HG03045 (cell line): Measurements from ENCODE around the gene PPP3R1.

Source experiments
- ATAC-seq: cut with Tn5 transposase; IDR thresholded peaks from one replicate; pipeline ENCODE4 v1.9.1; 2021; ENCODE audit warnings: mild to moderate bottlenecking, moderate library complexity; ENCODE audit not compliant: unreplicated experiment

PPP3R1 gene

GRCh38 chr2:68263632-68264031, 11.3 kb upstream of the PPP3R1 start:
- ATAC-seq: no peak

DNA sequence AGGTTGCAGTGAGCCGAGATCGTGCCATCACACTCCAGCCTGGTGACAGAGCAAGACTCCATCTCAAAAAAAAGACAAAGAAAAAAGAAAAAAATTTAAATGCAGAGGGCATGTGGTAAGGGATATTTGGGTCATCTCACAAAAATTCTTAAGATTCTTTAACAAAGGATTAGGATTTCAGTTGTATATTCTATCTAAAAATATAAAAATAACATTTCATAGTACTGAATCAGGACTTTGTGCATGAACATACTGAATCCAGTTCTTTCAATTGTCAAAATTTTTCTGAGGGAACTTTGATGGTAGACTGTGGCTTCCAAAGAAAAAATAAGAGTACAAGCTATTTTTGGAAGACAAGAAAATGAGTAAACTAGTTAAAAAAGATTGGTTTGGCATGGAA, 6.5 kb upstream of the PPP3R1 start:
- no peak for ATAC-seq

DNA sequence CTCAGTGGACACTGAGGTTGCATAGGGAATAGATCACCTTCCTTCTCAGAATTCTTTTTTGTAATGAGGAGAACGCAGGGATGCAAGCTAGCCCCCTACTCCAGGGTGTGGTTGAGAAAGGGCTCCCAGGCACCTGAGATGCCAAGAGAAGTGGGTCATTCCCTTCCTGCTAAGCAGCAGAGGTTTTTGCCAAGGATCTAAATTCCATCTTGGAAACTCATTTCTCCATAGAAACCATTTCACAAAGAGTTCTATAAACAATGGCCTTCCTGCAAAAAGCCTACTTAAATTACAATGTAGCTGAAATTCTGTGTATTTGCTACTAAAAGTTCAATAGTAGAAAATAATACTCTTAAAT, 3.7 kb upstream of the PPP3R1 start:
- no peak for ATAC-seq

- no peak for ATAC-seq
Observed at GRCh38 chr2:68253219-68254068, 1.1 kb upstream of the PPP3R1 start.

GRCh38 chr2:68251855-68252399, 405 bp downstream of the PPP3R1 start:
- ATAC-seq: peak; percentile 13

GRCh38 chr2:68251187-68251854, 1.0 kb downstream of the PPP3R1 start:
- ATAC-seq: peak; percentile 50

DNA sequence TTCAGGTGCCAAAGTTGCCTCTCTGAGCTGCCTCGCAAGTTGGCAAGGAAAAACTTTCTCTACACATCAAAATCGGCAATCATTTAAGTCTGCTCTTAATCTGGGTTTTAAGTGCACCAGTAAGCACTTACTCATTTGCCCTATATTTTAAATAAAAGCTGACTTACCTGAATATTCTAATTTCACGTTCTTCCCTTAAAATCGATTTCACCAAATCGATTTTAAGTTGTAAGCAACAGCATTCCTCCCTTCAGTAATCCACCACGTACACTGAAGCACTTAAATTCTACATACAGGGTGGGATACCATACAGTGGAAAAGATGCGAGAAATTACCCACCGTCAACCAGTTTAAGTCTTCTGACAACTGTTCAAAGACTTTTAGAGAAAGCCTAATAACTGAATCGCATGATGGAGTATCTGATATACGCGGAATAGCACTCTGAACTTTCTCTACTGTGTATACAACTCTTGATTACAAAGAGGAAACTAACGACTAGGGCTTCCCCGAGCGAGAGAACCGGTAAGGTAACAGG, 1.6 kb downstream of the PPP3R1 start:
- ATAC-seq: no peak

GRCh38 chr2:68250196-68250595, 2.1 kb downstream of the PPP3R1 start:
- ATAC-seq: no peak

DNA sequence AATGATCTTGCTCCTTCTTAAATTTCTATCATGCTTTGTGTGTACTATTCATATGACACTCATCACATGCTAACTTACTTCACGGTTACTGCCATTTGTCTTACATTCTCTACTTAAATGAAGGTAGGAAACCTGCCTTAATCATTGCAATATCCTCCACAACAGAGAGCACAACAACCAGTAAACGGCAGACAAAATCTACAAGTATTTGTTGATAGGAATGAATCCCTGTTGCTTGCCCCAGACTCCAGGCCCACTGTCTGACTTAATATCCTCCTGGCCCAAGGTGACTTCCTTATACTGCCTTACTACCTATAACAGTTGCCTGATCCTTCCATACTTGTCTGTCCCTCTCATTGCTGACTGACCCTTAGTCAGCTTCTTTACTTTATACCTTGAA, 3.5 kb downstream of the PPP3R1 start:
- no peak for ATAC-seq

DNA sequence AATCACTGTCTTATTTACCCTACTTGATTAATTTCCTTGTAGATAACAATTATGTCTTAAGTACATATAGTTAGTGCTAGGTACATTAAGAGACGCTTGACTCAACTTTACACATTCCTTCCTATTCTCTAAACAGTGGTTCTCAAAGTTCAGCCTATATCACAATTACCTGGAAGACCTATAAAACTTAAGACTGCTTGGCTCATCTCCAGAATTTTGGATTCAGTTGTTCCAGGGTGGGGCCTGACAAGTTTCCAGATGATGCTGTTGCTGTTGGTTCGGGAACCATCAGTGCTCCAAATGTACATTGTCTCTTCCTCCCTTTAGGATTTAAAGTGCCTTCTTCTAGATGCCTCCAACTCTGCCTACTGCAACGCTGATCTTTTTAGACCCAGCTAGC, 4.0 kb downstream of the PPP3R1 start:
- ATAC-seq: no peak

- no peak for ATAC-seq
Observed at GRCh38 chr2:68246396-68246795, 5.9 kb downstream of the PPP3R1 start.

DNA sequence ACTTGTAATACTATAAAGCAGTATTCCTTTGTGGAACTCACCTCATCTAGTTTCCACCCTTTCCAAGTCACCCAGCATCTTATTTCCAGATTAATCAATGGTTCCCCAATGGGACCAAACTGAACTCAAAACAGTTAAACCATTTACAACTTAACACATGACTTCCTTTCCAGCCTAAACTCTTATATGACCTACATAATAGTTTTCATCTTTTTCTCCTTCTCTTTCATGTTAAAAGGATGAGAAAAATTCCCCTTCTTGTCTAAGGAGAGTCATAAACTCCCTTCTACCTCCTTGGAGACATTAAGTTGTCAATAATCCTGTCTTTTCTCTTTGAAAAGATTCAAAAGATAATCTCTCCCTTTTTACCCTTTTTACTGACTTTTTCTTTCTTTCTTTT, 6.7 kb downstream of the PPP3R1 start:
- no peak for ATAC-seq

DNA sequence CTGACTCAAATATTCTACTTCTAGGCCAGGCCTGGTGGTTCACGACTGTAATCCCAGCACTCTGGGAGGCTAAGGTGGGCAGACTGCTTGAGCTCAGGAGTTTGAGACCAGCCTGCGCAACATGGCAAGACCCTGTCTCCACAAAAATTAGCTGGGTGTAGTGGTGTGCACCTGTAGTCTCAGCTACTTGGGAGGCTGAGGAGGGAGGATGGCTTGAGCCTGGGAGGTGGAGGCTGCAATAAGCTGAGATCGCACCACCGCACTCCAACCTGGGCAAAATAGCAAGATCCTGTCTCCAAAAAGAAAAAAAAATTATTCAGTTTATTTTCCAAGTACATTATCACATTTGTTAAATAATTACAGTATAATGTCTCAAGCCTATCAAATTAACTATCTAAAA, 7.3 kb downstream of the PPP3R1 start:
- no peak for ATAC-seq

- no peak for ATAC-seq
Observed at GRCh38 chr2:68244456-68244855, 7.9 kb downstream of the PPP3R1 start.

- ATAC-seq: no peak
Observed at GRCh38 chr2:68241732-68242131, 10.6 kb downstream of the PPP3R1 start.

GRCh38 chr2:68240446-68240845, 11.9 kb downstream of the PPP3R1 start:
- ATAC-seq: no peak

DNA sequence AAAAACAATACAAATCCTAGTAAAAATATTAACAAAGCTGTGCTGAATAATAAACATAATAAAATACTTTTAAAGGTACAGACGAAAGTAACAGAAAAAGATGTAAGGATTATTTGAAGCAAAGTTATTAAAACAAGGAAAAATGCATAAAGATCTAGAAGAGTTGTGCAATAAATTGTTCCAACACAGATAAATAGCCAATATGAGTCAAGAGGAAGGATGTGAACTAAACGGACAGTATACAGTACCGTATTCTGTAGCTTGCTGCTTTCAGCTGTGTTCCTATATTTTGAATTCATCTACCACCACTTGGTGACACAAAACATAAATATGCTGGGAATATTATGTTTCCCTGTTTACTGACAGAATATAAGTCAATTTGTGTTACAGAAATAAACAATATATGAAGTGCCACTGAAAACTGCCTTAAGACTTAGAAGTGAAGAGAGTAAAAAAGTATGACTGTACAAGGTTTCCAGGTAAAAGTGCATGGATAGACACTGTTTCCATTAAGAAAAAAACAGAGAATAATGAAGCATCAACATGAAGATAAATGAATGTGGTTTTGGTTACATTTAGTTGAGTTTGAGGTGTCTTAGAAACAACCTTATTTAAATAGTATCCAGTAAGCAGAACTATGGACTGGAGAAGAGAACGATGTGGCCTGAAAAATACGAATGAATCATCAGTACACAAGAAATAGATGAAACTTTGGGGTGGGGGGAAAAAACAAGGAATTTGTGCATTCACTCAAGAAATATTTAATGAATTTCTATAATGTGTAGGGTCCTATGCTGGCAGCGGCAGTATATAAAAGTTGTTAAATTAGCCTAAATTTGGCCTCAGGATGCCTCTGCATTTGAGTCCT, 13.1 kb downstream of the PPP3R1 start:
- ATAC-seq: no peak

DNA sequence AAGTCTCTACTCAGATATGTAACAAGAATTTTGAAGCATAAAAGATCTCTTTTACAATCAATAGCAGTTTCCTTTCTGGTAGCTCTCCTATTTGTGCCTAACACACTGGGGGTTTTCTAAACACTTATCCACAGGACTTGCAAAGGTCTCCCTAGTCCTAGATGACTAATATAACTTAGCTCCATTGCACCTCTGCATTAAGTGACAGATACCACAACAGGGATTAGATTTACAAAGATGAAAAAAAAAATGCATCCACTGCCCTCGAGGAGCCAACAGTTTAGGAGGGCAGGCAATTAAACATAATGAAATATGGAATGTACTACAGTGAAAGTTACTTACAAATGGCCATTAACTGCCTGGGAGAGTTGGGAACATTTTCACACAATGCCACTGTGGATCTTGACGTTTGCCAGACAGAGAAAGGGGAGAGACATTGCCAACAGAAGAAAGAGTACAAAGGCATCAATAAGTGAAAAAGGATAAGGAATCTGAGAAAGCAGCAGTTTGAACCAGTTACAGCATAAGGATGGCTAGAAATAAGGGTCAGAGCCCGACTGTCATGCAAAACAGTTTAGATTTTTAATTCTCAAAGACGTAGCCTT, 14.3 kb downstream of the PPP3R1 start:
- ATAC-seq: no peak

- ATAC-seq: no peak
Observed at GRCh38 chr2:68237404-68237803, 14.9 kb downstream of the PPP3R1 start.

DNA sequence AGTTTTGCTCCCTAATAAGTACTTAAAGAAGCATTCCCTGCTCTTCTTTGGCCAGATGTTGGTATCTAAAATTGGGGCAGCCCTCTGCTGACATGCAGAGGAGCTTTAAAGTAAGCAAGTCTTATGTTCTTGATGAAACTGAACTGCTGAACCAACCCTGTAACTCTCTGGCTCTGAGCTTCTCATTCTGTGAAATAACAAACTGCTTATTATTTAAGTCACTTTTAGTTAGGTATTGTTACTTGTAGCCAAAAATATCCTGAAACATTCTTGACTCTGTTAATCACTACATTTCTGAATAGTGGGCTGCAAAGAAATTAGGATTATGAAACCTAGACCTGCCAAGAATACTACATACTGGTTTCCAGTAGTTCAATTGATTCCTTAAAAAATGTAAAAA, 15.5 kb downstream of the PPP3R1 start:
- no peak for ATAC-seq
